Neural progenitor cell (in vitro differentiated cells): ENCODE data around the gene OVAAL.

ENCODE experiments used
- CTCF ChIP-seq: fragments of 200-600 bp; sonication (generic); IDR thresholded peaks from 2 replicates; pipeline ENCODE4 v1.5.1; 2017; ENCODE audit warnings: antibody characterized with exemption, mild to moderate bottlenecking
- EZH2phosphoT487 ChIP-seq: fragments of 200-600 bp; sonication (generic); IDR thresholded peaks from 2 replicates; pipeline ENCODE4 v1.6.1; 2017; ENCODE audit warnings: antibody characterized with exemption

- TF ChIP-seq CTCF = no peak
- TF ChIP-seq EZH2phosphoT487 = no peak
These were observed 17.8 kb upstream of the OVAAL start for GRCh38 chr1:180540697-180541594.
